Coronary artery (tissue), 2 donors: ENCODE data around the gene CASZ1.

Experiments
- DNase-seq: peaks from one replicate; pipeline ENCODE4 v3.0.0-alpha.2; 2017; ENCODE audit warnings: low spot score
- H3K27ac ChIP-seq, 2 donors: fragments of 200-600 bp; sonication (generic); one replicate each; pipeline ENCODE4 v1.5.1; 2016 to 2019
- H3K4me3 ChIP-seq: fragments of 200-600 bp; sonication (generic); 2 replicates; pipeline ENCODE4 v1.5.1; 2016; ENCODE audit warnings: mild to moderate bottlenecking, moderate library complexity
- CTCF ChIP-seq: fragments of 200-600 bp; sonication (generic); IDR thresholded peaks from one replicate; pipeline ENCODE4 v1.5.1; 2019; ENCODE audit warnings: antibody characterized with exemption

The CASZ1 gene

DNA sequence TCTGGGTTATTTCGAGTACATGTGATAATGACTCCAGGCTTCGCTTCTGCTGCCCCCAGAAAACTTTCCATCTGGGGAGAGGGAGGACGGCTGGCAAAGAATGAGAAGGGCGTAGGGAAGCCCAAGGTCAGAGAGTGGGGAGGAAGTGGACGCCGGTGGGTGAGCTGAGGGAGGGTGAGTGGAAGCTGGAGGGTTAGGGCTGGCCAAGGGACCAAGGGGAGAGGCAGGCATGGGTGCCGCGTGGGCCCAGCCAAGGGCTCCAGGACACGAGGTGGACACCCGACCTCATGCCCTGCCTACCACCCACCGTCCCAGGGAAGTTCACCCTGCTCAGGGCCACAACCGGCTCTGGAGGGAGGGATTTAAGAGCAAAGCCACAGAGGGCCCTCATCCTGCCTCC lies 75.8 kb downstream of the CASZ1 start:
- DNase-seq: no peak
- Histone ChIP-seq H3K4me3 (no peak overlapping the region), H3K27ac (no peak overlapping the region)
- TF ChIP-seq CTCF: no peak

DNA sequence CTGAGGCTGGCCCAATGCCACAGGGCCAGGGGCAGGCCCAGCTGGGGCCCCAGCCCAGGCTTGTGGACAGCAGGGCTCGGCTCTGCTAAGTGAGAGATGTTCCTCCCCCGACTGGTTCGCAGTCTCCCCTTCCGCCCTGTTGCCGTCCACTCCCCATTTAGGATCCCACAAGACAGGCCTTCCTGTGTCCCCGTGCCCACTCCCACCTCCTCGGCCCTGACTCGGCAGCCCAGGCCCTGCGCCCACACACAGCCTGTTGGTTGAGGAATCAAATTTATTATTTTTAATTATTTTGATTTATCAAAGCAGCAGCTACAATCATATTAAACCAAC lies 78.4 kb downstream of the CASZ1 start:
- no peak for TF ChIP-seq CTCF
- no peak overlapping the region for H3K27ac ChIP-seq
- no peak for DNase-seq
- no peak overlapping the region for H3K4me3 ChIP-seq

DNA sequence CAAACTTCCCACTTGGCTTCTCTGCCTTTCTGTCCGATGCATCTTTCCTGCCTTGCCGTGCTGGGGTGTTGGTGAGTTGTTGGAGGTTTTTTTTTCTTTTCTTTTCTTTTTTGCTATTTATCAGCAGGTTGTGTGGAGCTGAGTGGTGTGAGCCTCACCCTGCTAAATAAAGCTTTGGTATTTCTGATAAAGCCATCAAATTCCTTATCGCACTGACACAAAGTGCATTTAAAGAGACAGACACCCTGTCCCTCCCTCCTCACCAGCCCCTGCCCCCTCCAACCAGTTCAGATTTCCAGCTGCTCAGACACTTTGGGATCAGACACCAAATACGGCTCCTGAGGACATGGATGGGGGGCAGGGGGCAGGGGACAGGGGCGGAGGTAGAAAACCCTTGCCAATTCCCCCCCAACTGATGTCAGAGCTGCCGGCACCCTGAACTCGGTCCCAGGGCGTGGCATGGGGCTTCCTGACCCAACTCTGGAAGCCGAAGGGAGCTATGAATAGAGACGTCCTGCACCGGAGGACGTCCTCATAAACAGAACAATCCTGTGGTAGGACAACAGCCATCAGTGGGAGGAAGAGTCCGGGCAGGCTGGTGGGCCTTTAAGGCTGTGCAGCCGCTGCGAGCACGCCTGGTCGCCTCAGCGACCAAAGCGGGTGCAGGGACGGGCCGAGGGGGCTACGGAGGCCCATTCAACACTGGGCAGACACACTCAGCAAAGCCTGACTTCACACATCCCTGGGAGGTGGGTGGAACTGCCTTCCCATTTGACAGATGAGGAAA lies 79.0 kb downstream of the CASZ1 start:
- no peak overlapping the region for H3K27ac ChIP-seq

GRCh38 chr1:10716840-10717239 lies 79.6 kb downstream of the CASZ1 start:
- no peak for TF ChIP-seq CTCF
- no peak for DNase-seq
- Histone ChIP-seq H3K27ac (no peak overlapping the region), H3K4me3 (no peak overlapping the region)

More for the DNA sequence above, 79.0 kb downstream of the CASZ1 start:
- DNase-seq: no peak
- H3K4me3 ChIP-seq: no peak overlapping the region
- no peak for TF ChIP-seq CTCF

GRCh38 chr1:10714337-10715114 lies 81.9 kb downstream of the CASZ1 start:
- peak overlapping the region; percentile 18 to 43 for H3K27ac ChIP-seq
- no peak for DNase-seq

DNA sequence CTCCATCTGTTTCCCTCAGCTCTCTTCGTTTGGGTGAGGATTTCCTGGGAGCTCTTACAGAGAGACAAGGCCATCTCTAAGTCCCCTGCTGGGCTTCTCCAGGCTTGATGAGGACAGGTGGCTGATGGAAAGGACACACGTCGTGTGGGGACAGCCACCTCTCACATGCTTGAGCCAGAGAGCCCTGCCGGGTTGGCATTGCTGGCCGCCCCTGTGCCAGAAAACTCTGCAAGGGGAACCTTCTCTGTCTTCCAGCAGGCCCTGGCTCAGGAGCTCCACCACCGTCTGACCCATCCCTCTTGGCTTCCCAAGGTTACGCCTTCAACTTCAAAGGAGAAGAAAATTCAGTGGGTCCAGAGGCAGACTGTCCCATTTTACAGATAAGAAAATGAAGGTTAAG lies 82.8 kb downstream of the CASZ1 start:
- no peak for TF ChIP-seq CTCF
- no peak overlapping the region for H3K4me3 ChIP-seq
- DNase-seq: no peak
- no peak overlapping the region for H3K27ac ChIP-seq

More at GRCh38 chr1:10714337-10715114, 81.9 kb downstream of the CASZ1 start:
- H3K4me3 ChIP-seq: peak overlapping the region; percentile 38
- TF ChIP-seq CTCF: no peak
